Body of pancreas (tissue), 4 donors: Measurements from ENCODE around the gene CAMK2N2. TPM values are rescaled to one million over a fixed set of nuclear protein-coding genes. Genes with fewer than 3 reads are reported as not detected.

Experiments
- ATAC-seq: fragments of 150-250 bp; one replicate; pipeline ENCODE4 v1.9.1; 2016
- DNase-seq, 4 donors: peaks; one replicate each; pipeline ENCODE4 v3.0.0-alpha.2; 2019
- H3K27ac ChIP-seq, 4 donors: fragments of 200-600 bp; sonication (generic); 1 replicate in 3 of 4; 2 replicates in 1 of 4; pipeline versions ENCODE4 v1.5.1 to v1.6.1; 2016 to 2019; ENCODE audit warnings: mild to moderate bottlenecking in 1 of 4, mixed read lengths in 1 of 4, moderate library complexity in 1 of 4
- H3K27me3 ChIP-seq, 2 donors: fragments of 200-600 bp; sonication (generic); one replicate each; pipeline ENCODE4 v1.6.0; 2016; ENCODE audit warnings: mild to moderate bottlenecking in 1 of 2
- H3K36me3 ChIP-seq, 2 donors: fragments of 200-600 bp; sonication (generic); replicated peaks in 1 of 2; 2 replicates each; pipeline ENCODE4 v1.5.1; 2016; ENCODE audit warnings: low read depth in 2 of 2; ENCODE audit not compliant: insufficient read depth in 1 of 2
- H3K4me1 ChIP-seq: fragments of 200-600 bp; sonication (generic); one replicate; pipeline ENCODE4 v1.6.0; 2016
- H3K4me3 ChIP-seq, 2 donors: fragments of 200-600 bp; sonication (generic); 1 replicate in 1 of 2; 2 replicates in 1 of 2; pipeline ENCODE4 v1.5.1; 2016 to 2019
- H3K9me3 ChIP-seq, 3 donors: fragments of 200-600 bp; sonication (generic); 1 replicate in 2 of 3; 2 replicates in 1 of 3; pipeline ENCODE4 v1.5.1; 2016
- CTCF ChIP-seq, 7 experiments: fragments of 450-650 bp in 4 of 7; fragments of 200-600 bp in 3 of 7; sonication (generic) in 3 of 7; IDR thresholded peaks; one replicate each; pipeline ENCODE4 v1.5.1; 2016 to 2019; ENCODE audit warnings: antibody characterized with exemption in 7 of 7
- POLR2A ChIP-seq, 3 donors: fragments of 450-650 bp; IDR thresholded peaks; one replicate each; pipeline ENCODE4 v1.6.1; 2016; ENCODE audit warnings: antibody characterized with exemption in 3 of 3, mild to moderate bottlenecking in 2 of 3
- WGBS, 2 donors: methylation state at CpG; one replicate each; pipeline ENCODE4 v1.1.5; 2017; 5-methylcytosine and 5-hydroxymethylcytosine counted together
- intact Hi-C: fragments of 100-400 bp; cut with DNase I; formaldehyde crosslinking; loops from one replicate; pipeline ENCODE4 v1.15.1; 2023
- total RNA-seq, 2 donors: library from RNA; depleted of rRNA; stranded (reverse); fragments of >200 nt; gene quantifications; one replicate each; pipeline ENCODE4 v1.1.0, GENCODE V29; 2016

CAMK2N2 gene
- total RNA-seq, 2 donors from 2014 or later, result 1.6 to 1.8 TPM

- Histone ChIP-seq H3K4me1 (peaks cover 21% of the 10 kb centered on the region), H3K36me3 (peaks cover 0 to 3% of the 10 kb centered on the region in 2 donors), H3K27me3 (no peaks in the 10 kb centered on the region), H3K27ac (peak overlapping the region; percentile 35 to 95 (median 82)), H3K9me3 (no peaks in the 10 kb centered on the region), H3K4me3 (peak overlapping the region; percentile 47 to 49)
- intact Hi-C loops, result no loop called here
- TF ChIP-seq POLR2A (IDR thresholded peaks at IDR 0.05), result no peak
- TF ChIP-seq CTCF (IDR thresholded peaks at IDR 0.05), result peak; percentile 88 to 97 (median 91)
- peak; percentile 71 for ATAC-seq
- WGBS, 2 donors, result 14 to 16% methylated on average over 17 to 20 of the region's 20 CpGs
- peak; percentile 91 to 96 (median 93) for DNase-seq
Observed at GRCh38 chr3:184250167-184250828, 11.1 kb downstream of the CAMK2N2 start.

GRCh38 chr3:184249412-184250166, 11.8 kb downstream of the CAMK2N2 start, which contains the start of gene EEF1AKMT4:
TSS of gene EEF1AKMT4 (plus strand) at chr3:184249672. CDS start at chr3:184249695, 23 bp downstream.
- peak; percentile 95 for ATAC-seq
- intact Hi-C loops, result no loop called here
- 0 to 1% methylated on average over 20 to 54 of the region's 54 CpGs for WGBS, 2 donors

GRCh38 chr3:184248454-184249411, 12.6 kb downstream of the CAMK2N2 start, which contains the start of gene ALG3:
TSS of gene ALG3 (minus strand) at chr3:184248962. CDS start at chr3:184248940, 22 bp downstream.
- peak within 1 kb of the TSS; percentile 71 to 95 (median 82) for H3K27ac ChIP-seq
- intact Hi-C loops, result no loop called here
- no peaks in the 10 kb centered on the region for H3K9me3 ChIP-seq
- peaks cover 0 to 12% of the 10 kb centered on the region in 2 donors for H3K36me3 ChIP-seq
- peak; percentile 89 to 90 (median 89) for DNase-seq
- ATAC-seq, result peak; percentile 79
- TF ChIP-seq CTCF (IDR thresholded peaks at IDR 0.05), result peak in 1 of 7 experiments; percentile 21
- peak; percentile 68 to 84 (median 83) for TF ChIP-seq POLR2A (IDR thresholded peaks at IDR 0.05)
- no peaks in the 10 kb centered on the region for H3K27me3 ChIP-seq
- H3K4me1 ChIP-seq, result peaks cover 21% of the 10 kb centered on the region
- peak within 1 kb of the TSS; percentile 97 to 99 for H3K4me3 ChIP-seq
- 0% methylated on average over 18 to 49 of the region's 49 CpGs for whole genome bisulfite sequencing, 2 donors

More at GRCh38 chr3:184249412-184250166, 11.8 kb downstream of the CAMK2N2 start, which contains the start of gene EEF1AKMT4:
- H3K9me3 ChIP-seq, result no peaks in the 10 kb centered on the region
- peaks cover 0 to 9% of the 10 kb centered on the region in 2 donors for H3K36me3 ChIP-seq
- peak within 1 kb of the TSS; percentile 97 to 99 for H3K4me3 ChIP-seq
- H3K27me3 ChIP-seq, result no peaks in the 10 kb centered on the region
- peak within 1 kb of the TSS; percentile 71 to 95 (median 82) for H3K27ac ChIP-seq
- DNase-seq, result peak; percentile 98 to 99 (median 98)
- peak; percentile 29 to 86 (median 74) for TF ChIP-seq CTCF (IDR thresholded peaks at IDR 0.05)
- peak; percentile 15 to 84 (median 83) for TF ChIP-seq POLR2A (IDR thresholded peaks at IDR 0.05)
- H3K4me1 ChIP-seq, result peaks cover 21% of the 10 kb centered on the region

- ATAC-seq (no peak), DNase-seq (no peak)
- no peaks in the 10 kb centered on the region for H3K27me3 ChIP-seq
- peaks cover 0 to 29% of the 10 kb centered on the region in 2 donors for H3K36me3 ChIP-seq
- no peak overlapping the region for H3K4me3 ChIP-seq
- peaks cover 20% of the 10 kb centered on the region for H3K4me1 ChIP-seq
- intact Hi-C loops, result no loop called here
- 67 to 70% methylated on average over 4 to 5 of the region's 5 CpGs for WGBS, 2 donors
- TF ChIP-seq CTCF (IDR thresholded peaks at IDR 0.05) (no peak), POLR2A (IDR thresholded peaks at IDR 0.05) (no peak)
- peak overlapping the region in 2 of 4 donors; percentile 24 to 40 for H3K27ac ChIP-seq
- H3K9me3 ChIP-seq, result no peaks in the 10 kb centered on the region
Observed at GRCh38 chr3:184242297-184242685, 19.1 kb downstream of the CAMK2N2 start.
